ENCODE results near the gene ABCB10. TPM values are rescaled to one million over a fixed set of nuclear protein-coding genes. Genes with fewer than 3 reads are reported as not detected.

ABCB10 gene
- total RNA-seq, 1 experiment from 2014 or later, result 31.9 TPM

GRCh38 chr1:229487181-229487580 is 71.3 kb downstream of the ABCB10 start:
- no TSS peak for BruUV-seq (replicated peaks)
- no peaks in the 10 kb centered on the region for H3K4me1 Mint-ChIP-seq (ENCODE audit: low read depth, unreplicated experiment)
- no peak overlapping the region for H3K4me3 ChIP-seq (ENCODE audit: low read depth, low read length)
- H3K27ac Mint-ChIP-seq (ENCODE audit: unreplicated experiment), result no peak overlapping the region
- intact Hi-C loops (cut with micrococcal nuclease; ENCODE audit: unreplicated experiment), result no loop called here
- POLR2A ChIA-PET, result no interaction called here
- CTCF ChIA-PET, result no interaction called here
- no peaks in the 10 kb centered on the region for H3K27me3 ChIP-seq (replicated peaks; ENCODE audit: control insufficient read depth, insufficient read depth, low read length)
- H3K9me3 Mint-ChIP-seq (ENCODE audit: unreplicated experiment), result no peaks in the 10 kb centered on the region
- no peaks in the 10 kb centered on the region for H3K4me1 ChIP-seq
- no peaks in the 10 kb centered on the region for H3K9me3 ChIP-seq
- H3K27me3 Mint-ChIP-seq (ENCODE audit: insufficient read depth, unreplicated experiment), result no peaks in the 10 kb centered on the region
- no peak for TF ChIP-seq CTCF (IDR thresholded peaks at IDR 0.05; ENCODE audit: insufficient read depth in 1 of 2, low read depth in 1 of 2, low read length in 1 of 2, severe bottlenecking in 1 of 2, unreplicated experiment in 1 of 2)
- no peak for DNase-seq
- no peak overlapping the region for H3K4me3 Mint-ChIP-seq (ENCODE audit: unreplicated experiment)
- H3K36me3 Mint-ChIP-seq (ENCODE audit: insufficient read depth, unreplicated experiment), result peaks cover 71% of the 10 kb centered on the region
- no peaks in the 10 kb centered on the region; the same call in 1 of the 2 replicates for H3K36me3 ChIP-seq (ENCODE audit: control insufficient read depth, insufficient read depth, low read length)

- ChIA-PET POLR2A (no interaction called here), CTCF (no interaction called here)
- Mint-ChIP-seq H3K27me3 (ENCODE audit: insufficient read depth, unreplicated experiment) (no peaks in the 10 kb centered on the region), H3K4me3 (ENCODE audit: unreplicated experiment) (no peak overlapping the region), H3K4me1 (ENCODE audit: low read depth, unreplicated experiment) (no peaks in the 10 kb centered on the region), H3K9me3 (ENCODE audit: unreplicated experiment) (no peaks in the 10 kb centered on the region), H3K27ac (ENCODE audit: unreplicated experiment) (no peak overlapping the region), H3K36me3 (ENCODE audit: insufficient read depth, unreplicated experiment) (peaks cover 80% of the 10 kb centered on the region)
- H3K4me1 ChIP-seq, result no peaks in the 10 kb centered on the region
- DNase-seq, result no peak
- intact Hi-C loops (cut with micrococcal nuclease; ENCODE audit: unreplicated experiment), result no loop called here
- H3K9me3 ChIP-seq, result no peaks in the 10 kb centered on the region
- no peak overlapping the region for H3K4me3 ChIP-seq (ENCODE audit: low read depth, low read length)
- no peaks in the 10 kb centered on the region for H3K27me3 ChIP-seq (replicated peaks; ENCODE audit: control insufficient read depth, insufficient read depth, low read length)
- no peak for TF ChIP-seq CTCF (IDR thresholded peaks at IDR 0.05; ENCODE audit: insufficient read depth in 1 of 2, low read depth in 1 of 2, low read length in 1 of 2, severe bottlenecking in 1 of 2, unreplicated experiment in 1 of 2)
- H3K36me3 ChIP-seq (ENCODE audit: control insufficient read depth, insufficient read depth, low read length), result no peaks in the 10 kb centered on the region; the same call in 1 of the 2 replicates
- BruUV-seq (replicated peaks), result no TSS peak
Measured at GRCh38 chr1:229485318-229485717, 73.2 kb downstream of the ABCB10 start.

DNA sequence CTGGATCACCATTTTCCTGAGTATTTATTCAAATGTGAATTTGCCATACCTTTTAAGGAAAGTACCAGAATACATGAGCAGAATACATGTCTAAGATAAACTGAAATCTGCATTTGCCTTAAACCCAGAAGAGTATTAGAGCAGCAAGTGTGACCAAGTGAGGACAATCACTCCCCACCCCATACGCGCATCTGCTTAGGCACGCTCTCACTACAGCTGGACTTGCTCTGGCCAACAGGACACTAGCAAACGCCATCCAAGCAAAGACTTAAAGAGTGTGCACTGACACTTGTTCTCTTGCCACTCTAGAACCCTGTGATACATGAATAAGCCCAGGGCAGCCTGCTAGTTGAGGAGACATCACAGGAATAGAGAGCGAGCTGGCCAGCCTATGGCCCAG is 76.0 kb downstream of the ABCB10 start:
- Mint-ChIP-seq H3K27ac (ENCODE audit: unreplicated experiment) (no peak overlapping the region), H3K9me3 (ENCODE audit: unreplicated experiment) (no peaks in the 10 kb centered on the region), H3K27me3 (ENCODE audit: insufficient read depth, unreplicated experiment) (no peaks in the 10 kb centered on the region), H3K36me3 (ENCODE audit: insufficient read depth, unreplicated experiment) (peaks cover 75% of the 10 kb centered on the region), H3K4me3 (ENCODE audit: unreplicated experiment) (no peak overlapping the region), H3K4me1 (ENCODE audit: low read depth, unreplicated experiment) (peaks cover 7% of the 10 kb centered on the region)
- H3K9me3 ChIP-seq, result no peaks in the 10 kb centered on the region
- H3K4me3 ChIP-seq (ENCODE audit: low read depth, low read length), result no peak overlapping the region
- no TSS peak for BruUV-seq (replicated peaks)
- intact Hi-C loops (cut with micrococcal nuclease; ENCODE audit: unreplicated experiment), result loop anchor here (1.0 kb wide), 1 partner anchor 224 kb away; no protein-coding TSS in a partner anchor
- no peaks in the 10 kb centered on the region for H3K4me1 ChIP-seq
- TF ChIP-seq CTCF (IDR thresholded peaks at IDR 0.05; ENCODE audit: insufficient read depth in 1 of 2, low read depth in 1 of 2, low read length in 1 of 2, severe bottlenecking in 1 of 2, unreplicated experiment in 1 of 2), result no peak
- H3K36me3 ChIP-seq (ENCODE audit: control insufficient read depth, insufficient read depth, low read length), result no peaks in the 10 kb centered on the region; the same call in 1 of the 2 replicates
- POLR2A ChIA-PET, result interaction anchor here (1.4 kb wide), 1 partner anchor 26 kb away, joined by 4 read pairs; the partner anchor contains the start of gene NUP133
- H3K27me3 ChIP-seq (replicated peaks; ENCODE audit: control insufficient read depth, insufficient read depth, low read length), result no peaks in the 10 kb centered on the region
- CTCF ChIA-PET, result interaction anchor here (0.6 to 1.4 kb wide), 7 partner anchors 9 to 228 kb away, joined by 3 to 18 read pairs (median 3); no protein-coding TSS in a partner anchor
- no peak for DNase-seq
